ENCODE data around the gene PRKCB.

DNA sequence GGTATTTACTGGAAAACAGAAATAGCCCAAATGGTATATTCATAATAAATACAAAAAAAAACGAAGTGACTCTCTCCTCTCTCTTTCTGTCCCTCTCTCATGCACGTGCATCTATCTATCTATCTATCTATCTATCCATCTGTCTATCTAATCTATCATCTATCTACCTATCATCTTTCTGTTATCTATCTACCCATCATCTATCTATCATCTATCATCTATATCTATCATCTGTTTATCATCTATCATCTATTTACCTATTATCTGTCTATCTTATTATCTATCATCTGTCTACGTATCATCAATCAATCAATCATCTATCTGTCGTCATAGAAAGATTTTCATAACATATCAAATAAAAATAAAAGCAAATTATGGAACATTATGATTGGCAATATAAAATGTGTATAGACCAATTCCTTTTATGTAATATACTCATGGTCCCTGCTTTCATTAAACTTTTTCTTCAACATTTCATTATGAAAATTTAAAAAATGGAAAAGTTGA, 293.7 kb downstream of the PRKCB start:
- TF ChIP-seq, protein P1, sequence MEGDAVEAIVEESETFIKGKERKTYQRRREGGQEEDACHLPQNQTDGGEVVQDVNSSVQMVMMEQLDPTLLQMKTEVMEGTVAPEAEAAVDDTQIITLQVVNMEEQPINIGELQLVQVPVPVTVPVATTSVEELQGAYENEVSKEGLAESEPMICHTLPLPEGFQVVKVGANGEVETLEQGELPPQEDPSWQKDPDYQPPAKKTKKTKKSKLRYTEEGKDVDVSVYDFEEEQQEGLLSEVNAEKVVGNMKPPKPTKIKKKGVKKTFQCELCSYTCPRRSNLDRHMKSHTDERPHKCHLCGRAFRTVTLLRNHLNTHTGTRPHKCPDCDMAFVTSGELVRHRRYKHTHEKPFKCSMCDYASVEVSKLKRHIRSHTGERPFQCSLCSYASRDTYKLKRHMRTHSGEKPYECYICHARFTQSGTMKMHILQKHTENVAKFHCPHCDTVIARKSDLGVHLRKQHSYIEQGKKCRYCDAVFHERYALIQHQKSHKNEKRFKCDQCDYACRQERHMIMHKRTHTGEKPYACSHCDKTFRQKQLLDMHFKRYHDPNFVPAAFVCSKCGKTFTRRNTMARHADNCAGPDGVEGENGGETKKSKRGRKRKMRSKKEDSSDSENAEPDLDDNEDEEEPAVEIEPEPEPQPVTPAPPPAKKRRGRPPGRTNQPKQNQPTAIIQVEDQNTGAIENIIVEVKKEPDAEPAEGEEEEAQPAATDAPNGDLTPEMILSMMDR (IDR thresholded peaks at IDR 0.05), result no peak
- TF ChIP-seq POLR2A (IDR thresholded peaks at IDR 0.05), result no peak
